SU-DHL-6 (cell line): ENCODE measurements around the gene LCAT.

Source experiments
- H2AFZ ChIP-seq: fragments of 200-600 bp; sonication (generic); 2 replicates; pipeline ENCODE4 v1.6.1; 2014; ENCODE audit warnings: low read depth, mild to moderate bottlenecking, moderate library complexity, mixed read lengths, antibody characterized with exemption, low read length; ENCODE audit not compliant: severe bottlenecking
- H3F3A ChIP-seq: fragments of 200-600 bp; shearing (Covaris generic); 2 replicates; pipeline ENCODE4 v1.6.0; 2016; ENCODE audit warnings: antibody characterized with exemption, mild to moderate bottlenecking; ENCODE audit not compliant: insufficient read depth
- H3K27ac ChIP-seq: fragments of 200-600 bp; sonication (generic); 2 replicates; pipeline ENCODE4 v1.5.1; 2016; ENCODE audit warnings: low read depth, mild to moderate bottlenecking, low read length, moderate library complexity, mixed read lengths
- H3K27me3 ChIP-seq: fragments of 200-600 bp; sonication (generic), shearing (Covaris generic); 2 replicates; pipeline ENCODE4 v1.6.0; 2014; ENCODE audit warnings: mild to moderate bottlenecking, low read length
- H3K36me3 ChIP-seq: fragments of 200-600 bp; sonication (generic); 2 replicates; pipeline ENCODE4 v1.6.1; 2014; ENCODE audit warnings: mild to moderate bottlenecking, low read length, mixed read lengths
- H3K4me2 ChIP-seq: fragments of 300-600, 200-600 bp; shearing (Covaris generic), sonication (generic); 2 replicates; pipeline ENCODE4 v1.6.0; 2014; ENCODE audit warnings: low read length, low read depth, mild to moderate bottlenecking; ENCODE audit not compliant: poor library complexity, severe bottlenecking
- H3K4me3 ChIP-seq: fragments of 200-600 bp; sonication (generic); 2 replicates; pipeline ENCODE4 v1.5.1; 2014; ENCODE audit warnings: antibody characterized with exemption, low read length, mild to moderate bottlenecking, mixed read lengths; ENCODE audit not compliant: insufficient read depth, poor library complexity, severe bottlenecking
- H3K79me2 ChIP-seq: fragments of 200-600 bp; sonication (generic); 2 replicates; pipeline ENCODE4 v1.6.1; 2014; ENCODE audit warnings: mild to moderate bottlenecking, low read length, moderate library complexity; ENCODE audit not compliant: insufficient read depth
- H3K9ac ChIP-seq: fragments of 200-600 bp; sonication (generic); 2 replicates; pipeline ENCODE4 v1.7.0; 2014; ENCODE audit warnings: mild to moderate bottlenecking, low read length
- H3K9me2 ChIP-seq: fragments of 200-600 bp; sonication (generic); replicated peaks from 2 replicates; pipeline ENCODE4 v1.6.1; 2014; ENCODE audit warnings: low read length; ENCODE audit not compliant: insufficient read depth
- H3K9me3 ChIP-seq: fragments of 200-600 bp; sonication (generic); 2 replicates; pipeline ENCODE4 v1.6.1; 2014; ENCODE audit warnings: low read length, mixed read lengths; ENCODE audit not compliant: insufficient read depth
- H4K20me1 ChIP-seq: fragments of 200-600 bp; sonication (generic); 2 replicates; pipeline ENCODE4 v1.6.1; 2014; ENCODE audit warnings: low read depth, mild to moderate bottlenecking, antibody characterized with exemption, low read length, moderate library complexity, mixed read lengths
- CTCF ChIP-seq: fragments of 200-600 bp; sonication (generic); IDR thresholded peaks from one replicate; pipeline ENCODE4 v1.5.1; 2017; ENCODE audit warnings: antibody characterized with exemption, mild to moderate bottlenecking, low read length, moderate library complexity; ENCODE audit not compliant: insufficient read depth, poor library complexity, severe bottlenecking
- EZH2phosphoT487 ChIP-seq: fragments of 200-600 bp; sonication (generic), shearing (Covaris generic); conservative IDR thresholded peaks from 2 replicates; pipeline ENCODE4 v1.6.1; 2018; ENCODE audit warnings: mild to moderate bottlenecking, antibody characterized with exemption, low read length, moderate library complexity, mixed read lengths

The LCAT gene

GRCh38 chr16:67942200-67942509 is 1.8 kb downstream of the LCAT start:
- Histone ChIP-seq H3K27me3 (no peaks in the 10 kb centered on the region), H2AFZ (no peak overlapping the region), H3K9ac (no peak overlapping the region), H3K27ac (no peak overlapping the region), H3F3A (peaks cover 7% of the 10 kb centered on the region), H3K4me3 (no peak overlapping the region), H3K4me2 (no peak overlapping the region), H3K79me2 (peaks cover 12% of the 10 kb centered on the region), H3K9me2 (no peaks in the 10 kb centered on the region), H3K9me3 (no peaks in the 10 kb centered on the region), H3K36me3 (no peaks in the 10 kb centered on the region), H4K20me1 (no peaks in the 10 kb centered on the region)
- TF ChIP-seq EZH2phosphoT487 (no peak), CTCF (peak; percentile 82)

- Histone ChIP-seq H3K79me2 (peaks cover 16% of the 10 kb centered on the region), H3K27me3 (no peaks in the 10 kb centered on the region), H3K9me3 (no peaks in the 10 kb centered on the region), H3K36me3 (no peaks in the 10 kb centered on the region), H3K9me2 (no peaks in the 10 kb centered on the region), H3K9ac (no peak overlapping the region), H3K4me2 (no peak overlapping the region), H2AFZ (no peak overlapping the region), H3F3A (peaks cover 11% of the 10 kb centered on the region), H4K20me1 (no peaks in the 10 kb centered on the region), H3K27ac (no peak overlapping the region), H3K4me3 (no peak overlapping the region)
- TF ChIP-seq EZH2phosphoT487 (no peak), CTCF (no peak)
Observed at GRCh38 chr16:67941469-67942199, 2.3 kb downstream of the LCAT start.

- Histone ChIP-seq H3K36me3 (no peaks in the 10 kb centered on the region), H3K79me2 (peaks cover 16% of the 10 kb centered on the region), H2AFZ (no peak overlapping the region), H4K20me1 (no peaks in the 10 kb centered on the region), H3K27ac (no peak overlapping the region), H3K27me3 (no peaks in the 10 kb centered on the region), H3K9me3 (no peaks in the 10 kb centered on the region), H3K4me2 (no peak overlapping the region), H3K4me3 (no peak overlapping the region), H3K9me2 (no peaks in the 10 kb centered on the region), H3K9ac (no peak overlapping the region), H3F3A (peaks cover 11% of the 10 kb centered on the region)
- TF ChIP-seq CTCF, result no peak
- TF ChIP-seq EZH2phosphoT487, result no peak
Observed at GRCh38 chr16:67940446-67941089, 3.4 kb downstream of the LCAT start.
